Dedifferentiated amniotic fluid mesenchymal stem cell (primary cell): ENCODE measurements around the gene RPL26.
A peak's percentile ranks its signal among the peaks of the same experiment; 100 is the strongest.
"Not testable (repeated sequence)": the region's sequence is repeated elsewhere in the genome, so short reads cannot be mapped to it uniquely, and the experiment has no call there.

Source experiments
- DNase-seq: peaks from one replicate; pipeline ENCODE4 v3.0.0-alpha.2; 2016; ENCODE audit errors: extremely low spot score

Gene RPL26

GRCh38 chr17:8394497-8394896 is 11.5 kb upstream of the RPL26 start:
- not testable (repeated sequence) for DNase-seq

GRCh38 chr17:8393470-8394231 is 10.7 kb upstream of the RPL26 start:
- DNase-seq: no peak

- no peak for DNase-seq
Observed at GRCh38 chr17:8392674-8393469, 9.9 kb upstream of the RPL26 start.

- no peak for DNase-seq
Observed at GRCh38 chr17:8392274-8392673, 9.3 kb upstream of the RPL26 start.

- DNase-seq: no peak
Observed at GRCh38 chr17:8391711-8392110, 8.7 kb upstream of the RPL26 start.

- no peak for DNase-seq
Observed at GRCh38 chr17:8387914-8388651, 5.1 kb upstream of the RPL26 start.

- no peak for DNase-seq
Observed at GRCh38 chr17:8386841-8387240, 3.8 kb upstream of the RPL26 start.

- DNase-seq: peak; percentile 73
Observed at GRCh38 chr17:8384801-8385378, 1.9 kb upstream of the RPL26 start.

GRCh38 chr17:8382880-8383142 is 182 bp downstream of the RPL26 start:
- DNase-seq: no peak

GRCh38 chr17:8382052-8382879 is 727 bp downstream of the RPL26 start:
- DNase-seq: no peak

GRCh38 chr17:8380049-8380448 is 2.9 kb downstream of the RPL26 start:
- DNase-seq: no peak

GRCh38 chr17:8378117-8378516 is 4.9 kb downstream of the RPL26 start:
- not testable (repeated sequence) for DNase-seq

- no peak for DNase-seq
Observed at GRCh38 chr17:8377422-8377821, 5.6 kb downstream of the RPL26 start.

GRCh38 chr17:8376271-8377067 is 6.5 kb downstream of the RPL26 start, which contains the start of gene KRABD2:
Gene KRABD2 (minus strand): TSS chr17:8376704.
- DNase-seq: peak; percentile 85

- peak; percentile 22 for DNase-seq
Observed at GRCh38 chr17:8375738-8376259, 7.2 kb downstream of the RPL26 start.

GRCh38 chr17:8373856-8374255 is 9.1 kb downstream of the RPL26 start:
- not testable (repeated sequence) for DNase-seq

- no peak for DNase-seq
Observed at GRCh38 chr17:8372422-8372821, 10.6 kb downstream of the RPL26 start.

- DNase-seq: no peak
Observed at GRCh38 chr17:8371786-8372185, 11.2 kb downstream of the RPL26 start.

GRCh38 chr17:8369944-8370343 is 13.0 kb downstream of the RPL26 start:
- DNase-seq: no peak

GRCh38 chr17:8368193-8368592 is 14.8 kb downstream of the RPL26 start:
- DNase-seq: no peak
